Activated CD8-positive, alpha-beta T cell treated with anti-CD3 and anti-CD28 coated beads for 36 hours (primary cell): ENCODE data around the gene SHH. TPM values are rescaled to one million over a fixed set of nuclear protein-coding genes. Genes with fewer than 3 reads are reported as not detected.

Experiments used
- ATAC-seq: fragments of 200-7000 bp; cut with Tn5 transposase; one replicate; pipeline ENCODE4 v1.10.0; 2021; ENCODE audit warnings: mild to moderate bottlenecking, moderate library complexity
- CTCF ChIA-PET: fragments of 350-600 bp; sonication (Branson Sonifier 250); formaldehyde crosslinking; loops from one replicate; lab custom pipeline; 2021; ENCODE audit warnings: antibody characterized with exemption; lab: Charles Lee
- POLR2A ChIA-PET: fragments of 350-600 bp; sonication (Branson Sonifier 250); formaldehyde crosslinking; loops from one replicate; lab custom pipeline; 2021; ENCODE audit warnings: antibody characterized with exemption; lab: Charles Lee
- DNase-seq: peaks from one replicate; pipeline ENCODE4 v3.0.0-alpha.2; 2020
- H3K27ac Mint-ChIP-seq: one replicate; pipeline ENCODE4 v1.8.0; 2021; ENCODE audit warnings: mild to moderate bottlenecking, mixed read lengths
- H3K27me3 Mint-ChIP-seq: one replicate; pipeline ENCODE4 v1.8.0; 2021; ENCODE audit warnings: mixed read lengths
- H3K36me3 Mint-ChIP-seq: one replicate; pipeline ENCODE4 v1.8.0; 2021; ENCODE audit warnings: low read depth, mixed read lengths
- H3K4me1 Mint-ChIP-seq: one replicate; pipeline ENCODE4 v1.8.0; 2021; ENCODE audit warnings: low read depth, mixed read lengths
- H3K4me3 Mint-ChIP-seq: one replicate; pipeline ENCODE4 v1.8.0; 2021; ENCODE audit warnings: mild to moderate bottlenecking, moderate library complexity, mixed read lengths
- H3K9me3 Mint-ChIP-seq: one replicate; pipeline ENCODE4 v1.8.0; 2021; ENCODE audit warnings: mixed read lengths
- intact Hi-C: fragments of 100-400 bp; cut with micrococcal nuclease; formaldehyde crosslinking; loops from one replicate; pipeline ENCODE4 v1.10.0; 2022
- total RNA-seq, 2 experiments: library from RNA; stranded (reverse); gene quantifications; one replicate each; pipeline ENCODE4 v1.2.3, GENCODE V29; 2021
- TF ChIP-seq, protein P1 (sequence below): fragments of 200-600 bp; IDR thresholded peaks from one replicate; pipeline ENCODE4 v1.8.0; 2022; ENCODE audit warnings: antibody characterized with exemption, mild to moderate bottlenecking

SHH gene
- total RNA-seq, 2 experiments from 2014 or later = not detected

DNA sequence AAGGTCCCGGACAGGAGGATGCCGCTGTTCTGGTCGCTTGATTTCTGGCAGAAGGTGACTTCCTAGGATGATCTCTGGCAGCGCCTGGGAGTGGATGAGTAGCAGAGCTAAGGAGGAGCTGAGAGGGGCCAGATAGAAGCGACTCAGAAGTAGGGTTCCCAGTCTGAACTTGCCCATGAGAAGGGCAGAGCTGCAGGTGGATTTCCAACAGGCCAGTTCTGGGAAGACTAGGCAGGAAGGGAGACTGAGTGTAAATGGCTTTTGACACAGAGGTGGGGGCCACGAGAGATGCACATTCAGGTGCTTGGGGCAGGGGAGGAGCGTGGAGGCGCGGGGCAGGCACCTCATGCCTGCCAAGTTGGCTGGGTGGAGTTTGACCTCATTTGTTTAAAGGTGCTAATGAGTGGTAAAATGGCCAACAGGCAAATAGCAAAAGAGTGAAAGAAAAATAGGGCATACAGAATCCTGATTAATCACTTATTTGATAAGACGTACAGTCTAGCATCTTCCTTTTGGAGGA lies 58.8 kb downstream of the SHH start:
- POLR2A ChIA-PET = interaction anchor here (2.8 kb wide), 1 partner anchor 10 kb away, joined by 17 read pairs; no protein-coding TSS in a partner anchor
- Mint-ChIP-seq H3K4me1 (peaks cover 77% of the 10 kb centered on the region), H3K4me3 (no peak overlapping the region), H3K36me3 (peaks cover 38% of the 10 kb centered on the region), H3K27me3 (no peaks in the 10 kb centered on the region), H3K9me3 (no peaks in the 10 kb centered on the region), H3K27ac (peak overlapping the region; percentile 74)
- ATAC-seq (no peak), DNase-seq (no peak)
- intact Hi-C loops = no loop called here
- CTCF ChIA-PET = interaction anchor here (0.9 to 2.9 kb wide), 4 partner anchors 11 to 154 kb away, joined by 4 to 14 read pairs (median 5); no protein-coding TSS in a partner anchor
- TF ChIP-seq, protein P1, sequence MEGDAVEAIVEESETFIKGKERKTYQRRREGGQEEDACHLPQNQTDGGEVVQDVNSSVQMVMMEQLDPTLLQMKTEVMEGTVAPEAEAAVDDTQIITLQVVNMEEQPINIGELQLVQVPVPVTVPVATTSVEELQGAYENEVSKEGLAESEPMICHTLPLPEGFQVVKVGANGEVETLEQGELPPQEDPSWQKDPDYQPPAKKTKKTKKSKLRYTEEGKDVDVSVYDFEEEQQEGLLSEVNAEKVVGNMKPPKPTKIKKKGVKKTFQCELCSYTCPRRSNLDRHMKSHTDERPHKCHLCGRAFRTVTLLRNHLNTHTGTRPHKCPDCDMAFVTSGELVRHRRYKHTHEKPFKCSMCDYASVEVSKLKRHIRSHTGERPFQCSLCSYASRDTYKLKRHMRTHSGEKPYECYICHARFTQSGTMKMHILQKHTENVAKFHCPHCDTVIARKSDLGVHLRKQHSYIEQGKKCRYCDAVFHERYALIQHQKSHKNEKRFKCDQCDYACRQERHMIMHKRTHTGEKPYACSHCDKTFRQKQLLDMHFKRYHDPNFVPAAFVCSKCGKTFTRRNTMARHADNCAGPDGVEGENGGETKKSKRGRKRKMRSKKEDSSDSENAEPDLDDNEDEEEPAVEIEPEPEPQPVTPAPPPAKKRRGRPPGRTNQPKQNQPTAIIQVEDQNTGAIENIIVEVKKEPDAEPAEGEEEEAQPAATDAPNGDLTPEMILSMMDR = no peak

DNA sequence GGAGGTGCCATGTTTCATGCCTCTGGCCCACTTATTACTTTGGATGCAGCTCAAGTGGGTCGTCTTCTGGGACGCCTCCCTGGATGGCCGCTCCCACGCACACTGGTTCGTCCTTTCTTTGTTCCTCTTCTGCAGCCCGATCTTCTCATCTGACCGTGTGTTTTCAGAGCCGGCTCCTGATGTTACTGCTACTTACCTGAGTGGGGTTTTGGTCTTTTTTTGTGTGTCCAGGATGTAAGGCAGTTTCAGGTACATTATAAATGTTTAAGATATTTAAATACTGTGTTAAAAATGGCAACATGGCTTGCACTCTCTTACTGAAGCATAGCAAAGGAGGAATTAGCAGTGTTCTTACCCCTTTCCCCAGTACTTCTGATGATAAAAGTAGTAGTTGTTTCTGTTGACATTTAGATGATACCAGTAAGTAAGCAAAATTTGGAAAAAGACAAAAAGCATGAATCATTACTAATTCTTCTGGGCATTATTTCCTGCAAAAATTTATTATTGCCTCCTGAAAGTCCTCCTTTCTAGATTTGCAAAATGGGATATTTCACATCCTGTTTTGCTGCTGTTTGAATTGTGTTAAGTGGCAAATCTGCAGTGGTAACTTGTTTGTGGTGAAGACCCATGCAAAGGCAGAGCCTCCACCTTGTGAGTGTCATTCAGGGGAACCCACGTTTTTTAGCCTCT lies 59.4 kb downstream of the SHH start:
- Mint-ChIP-seq H3K36me3 (peaks cover 43% of the 10 kb centered on the region), H3K4me1 (peaks cover 82% of the 10 kb centered on the region), H3K9me3 (no peaks in the 10 kb centered on the region), H3K27ac (peak overlapping the region; percentile 74), H3K27me3 (no peaks in the 10 kb centered on the region), H3K4me3 (no peak overlapping the region)
- ChIA-PET POLR2A (interaction anchor here (2.8 kb wide), 1 partner anchor 11 kb away, joined by 17 read pairs; no protein-coding TSS in a partner anchor), CTCF (interaction anchor here (1.3 to 3.6 kb wide), 2 partner anchors 14 to 89 kb away, joined by 3 to 12 read pairs; no protein-coding TSS in a partner anchor)
- TF ChIP-seq, protein P1 = no peak
- intact Hi-C loops = no loop called here
- ATAC-seq (peak; percentile 15), DNase-seq (no peak)

DNA sequence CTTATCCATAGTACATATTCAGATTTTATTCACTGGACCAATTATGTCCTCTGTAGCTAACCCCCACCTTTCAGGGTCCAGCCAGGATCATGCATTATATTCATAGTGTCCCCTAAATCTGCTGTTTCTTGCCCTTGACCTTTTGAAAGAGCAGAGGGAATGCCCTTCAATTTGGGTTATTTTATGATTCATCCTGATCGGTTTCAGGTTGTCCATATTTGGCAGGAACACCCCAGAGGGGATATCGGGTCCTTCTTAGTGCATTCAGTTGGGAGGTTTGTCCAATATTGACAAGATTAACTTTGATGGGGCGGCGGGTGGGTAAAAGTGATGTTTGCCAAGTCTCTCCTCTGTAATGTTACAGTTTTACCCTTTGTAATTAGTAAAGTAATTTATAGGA lies 60.9 kb downstream of the SHH start:
- H3K4me3 Mint-ChIP-seq = no peak overlapping the region
- peak overlapping the region; percentile 37 for H3K27ac Mint-ChIP-seq
- ChIA-PET CTCF (interaction anchor here (0.8 to 3.6 kb wide), 4 partner anchors 12 to 152 kb away, joined by 3 to 12 read pairs (median 5); no protein-coding TSS in a partner anchor), POLR2A (no interaction called here)
- H3K27me3 Mint-ChIP-seq = no peaks in the 10 kb centered on the region
- no peaks in the 10 kb centered on the region for H3K9me3 Mint-ChIP-seq
- ATAC-seq = no peak
- intact Hi-C loops = no loop called here
- peaks cover 37% of the 10 kb centered on the region for H3K36me3 Mint-ChIP-seq
- no peak for DNase-seq
- TF ChIP-seq, protein P1 = no peak
- H3K4me1 Mint-ChIP-seq = peaks cover 81% of the 10 kb centered on the region

DNA sequence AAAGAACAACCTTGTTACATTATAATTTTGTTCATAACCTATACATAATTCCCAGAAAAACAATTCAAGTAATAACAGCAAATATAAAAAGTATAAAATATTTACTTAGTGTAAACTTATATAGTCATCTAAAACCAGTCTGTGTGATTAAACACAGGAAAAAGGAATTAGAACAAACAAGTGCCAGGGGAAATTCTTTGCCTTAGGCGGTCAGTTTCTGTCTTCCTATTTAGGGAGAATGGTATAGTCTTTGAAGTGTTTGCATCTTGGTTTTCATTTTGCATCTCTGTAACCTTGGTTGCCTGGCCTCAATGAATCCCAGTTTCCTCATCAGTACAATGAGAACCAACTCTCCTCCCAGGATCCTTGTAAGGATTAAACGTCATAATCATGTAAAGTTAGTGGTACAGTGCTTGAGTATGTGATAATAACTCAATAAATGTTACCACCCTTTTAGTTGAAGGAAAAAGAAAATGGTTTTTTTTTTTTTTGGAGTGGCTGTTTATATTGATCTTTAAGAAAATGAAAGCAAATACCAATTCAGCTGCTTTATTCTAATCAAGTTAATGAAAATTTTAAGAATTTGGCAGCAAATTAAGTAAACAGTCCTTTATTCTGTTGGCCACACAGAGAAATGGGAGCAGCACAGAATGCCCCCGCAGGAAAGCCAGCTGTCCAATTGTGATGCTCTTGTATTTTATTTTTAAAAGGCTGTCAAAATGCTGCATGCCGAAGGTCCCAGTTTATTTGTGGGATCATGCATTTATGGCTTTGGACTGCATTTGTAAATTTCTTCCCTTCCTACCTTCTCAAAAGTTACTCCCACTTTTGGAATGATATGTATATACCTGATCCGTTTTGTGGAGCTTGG lies 61.8 kb downstream of the SHH start:
- Mint-ChIP-seq H3K4me3 (no peak overlapping the region), H3K4me1 (peaks cover 85% of the 10 kb centered on the region), H3K9me3 (no peaks in the 10 kb centered on the region), H3K36me3 (peaks cover 42% of the 10 kb centered on the region), H3K27ac (no peak overlapping the region), H3K27me3 (no peaks in the 10 kb centered on the region)
- TF ChIP-seq, protein P1 = no peak
- CTCF ChIA-PET = interaction anchor here (0.8 to 3.6 kb wide), 4 partner anchors 12 to 151 kb away, joined by 3 to 12 read pairs (median 5); no protein-coding TSS in a partner anchor
- POLR2A ChIA-PET = no interaction called here
- no peak for ATAC-seq
- intact Hi-C loops = no loop called here
- no peak for DNase-seq

Other genes with a start within 250 kb of the SHH start
- 10 to 100 TPM; 73.7 to 84.8 TPM for gene RBM33, start 167.8 kb downstream of the SHH start, total RNA-seq